ENCODE results near the gene DIO1. TPM values are rescaled to one million over a fixed set of nuclear protein-coding genes. Genes with fewer than 3 reads are reported as not detected.

Gene DIO1
- total RNA-seq, 1 donor from 2014 or later: not detected

DNA sequence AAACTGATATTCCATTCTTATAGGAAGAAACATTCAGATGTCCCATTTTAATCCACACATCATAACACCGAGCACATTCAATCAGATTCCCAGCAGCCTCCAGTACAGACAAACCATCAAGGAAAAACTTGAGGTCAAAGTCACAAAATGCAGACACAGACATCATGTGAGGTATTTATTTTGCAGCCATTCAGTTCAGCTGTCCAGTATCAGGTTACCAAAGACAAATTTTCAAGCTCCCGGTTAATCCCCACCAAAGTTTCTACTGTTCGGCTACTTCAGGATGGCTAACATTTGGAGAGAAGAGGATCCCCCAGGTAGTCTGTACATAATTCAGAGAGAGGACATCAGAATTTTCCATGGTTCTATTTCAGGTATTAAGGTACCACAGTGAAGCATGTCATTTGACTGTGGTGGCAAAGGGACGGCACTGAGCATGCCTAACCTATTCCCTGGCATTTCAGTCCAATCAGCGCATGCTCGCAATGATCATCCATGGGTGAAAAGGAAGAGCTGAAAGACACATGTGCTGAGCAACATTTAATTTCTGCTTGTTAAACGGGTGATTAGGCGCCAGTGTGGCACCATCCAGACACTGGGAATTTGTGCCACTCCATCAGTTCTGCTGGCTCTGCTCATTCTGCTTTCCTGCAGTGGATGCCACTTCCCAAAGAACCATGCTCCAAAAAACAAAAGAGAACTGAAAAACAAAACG, 42.3 kb upstream of the DIO1 start:
- TF ChIP-seq EZH2phosphoT487 (IDR thresholded peaks at IDR 0.05) (no peak), EZH2 (IDR thresholded peaks at IDR 0.05) (no peak)
- TF ChIP-seq, protein P1, sequence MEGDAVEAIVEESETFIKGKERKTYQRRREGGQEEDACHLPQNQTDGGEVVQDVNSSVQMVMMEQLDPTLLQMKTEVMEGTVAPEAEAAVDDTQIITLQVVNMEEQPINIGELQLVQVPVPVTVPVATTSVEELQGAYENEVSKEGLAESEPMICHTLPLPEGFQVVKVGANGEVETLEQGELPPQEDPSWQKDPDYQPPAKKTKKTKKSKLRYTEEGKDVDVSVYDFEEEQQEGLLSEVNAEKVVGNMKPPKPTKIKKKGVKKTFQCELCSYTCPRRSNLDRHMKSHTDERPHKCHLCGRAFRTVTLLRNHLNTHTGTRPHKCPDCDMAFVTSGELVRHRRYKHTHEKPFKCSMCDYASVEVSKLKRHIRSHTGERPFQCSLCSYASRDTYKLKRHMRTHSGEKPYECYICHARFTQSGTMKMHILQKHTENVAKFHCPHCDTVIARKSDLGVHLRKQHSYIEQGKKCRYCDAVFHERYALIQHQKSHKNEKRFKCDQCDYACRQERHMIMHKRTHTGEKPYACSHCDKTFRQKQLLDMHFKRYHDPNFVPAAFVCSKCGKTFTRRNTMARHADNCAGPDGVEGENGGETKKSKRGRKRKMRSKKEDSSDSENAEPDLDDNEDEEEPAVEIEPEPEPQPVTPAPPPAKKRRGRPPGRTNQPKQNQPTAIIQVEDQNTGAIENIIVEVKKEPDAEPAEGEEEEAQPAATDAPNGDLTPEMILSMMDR (IDR thresholded peaks at IDR 0.05): no peak
- Mint-ChIP-seq H3K9me3 (no peaks in the 10 kb centered on the region), H3K36me3 (peaks cover 14% of the 10 kb centered on the region), H3K4me1 (no peaks in the 10 kb centered on the region), H3K4me3 (no peak overlapping the region), H3K27me3 (ENCODE audit: insufficient read depth, low read depth) (no peaks in the 10 kb centered on the region), H3K27ac (no peak overlapping the region)
- no peaks in the 10 kb centered on the region for H3K79me2 ChIP-seq (ENCODE audit: low read depth)
- no peak overlapping the region for H3K4me3 ChIP-seq
- H2AFZ ChIP-seq (replicated peaks): no peak overlapping the region
- no peaks in the 10 kb centered on the region for H3K4me1 ChIP-seq
- H3K9me3 ChIP-seq (ENCODE audit: low read depth): no peaks in the 10 kb centered on the region
- no peaks in the 10 kb centered on the region for H4K20me1 ChIP-seq (ENCODE audit: low read depth)
- no peaks in the 10 kb centered on the region for H3K36me3 ChIP-seq
- H3K9ac ChIP-seq: no peak overlapping the region
- DNase-seq (ENCODE audit: low spot score): no peak
- H3K4me2 ChIP-seq: no peak overlapping the region
- no peaks in the 10 kb centered on the region for H3K27me3 ChIP-seq
- H3F3A ChIP-seq (ENCODE audit: low read depth): no peaks in the 10 kb centered on the region
- no peak overlapping the region for H3K27ac ChIP-seq

DNA sequence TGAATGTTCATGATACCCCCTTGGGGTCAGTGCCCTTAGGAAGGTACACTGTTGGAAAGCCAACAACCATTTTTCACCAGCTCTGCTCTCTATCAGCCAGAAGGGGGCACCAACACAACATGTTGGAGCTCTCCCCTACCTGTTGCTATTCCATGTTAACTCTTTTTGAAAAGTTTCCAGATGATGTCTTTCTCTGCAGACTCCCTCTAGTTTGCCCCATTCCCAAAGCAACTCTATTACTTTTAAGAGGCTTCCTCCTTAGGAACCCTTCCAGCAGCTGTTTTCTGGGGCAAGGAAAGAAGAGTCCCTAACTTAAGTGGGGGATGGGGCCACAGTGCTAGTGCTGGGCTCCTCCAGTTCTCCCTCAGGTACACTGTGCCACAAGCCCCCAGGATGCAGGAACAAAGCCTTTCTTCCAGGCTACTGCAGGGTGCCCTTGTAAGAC, 33.0 kb upstream of the DIO1 start:
- peak; percentile 82 for DNase-seq (ENCODE audit: low spot score)
- Histone ChIP-seq H3F3A (ENCODE audit: low read depth) (peaks cover 4% of the 10 kb centered on the region), H3K79me2 (ENCODE audit: low read depth) (no peaks in the 10 kb centered on the region), H3K27ac (no peak overlapping the region), H2AFZ (replicated peaks) (no peak overlapping the region), H3K4me1 (peaks cover 4% of the 10 kb centered on the region), H3K4me3 (no peak overlapping the region), H3K36me3 (no peaks in the 10 kb centered on the region), H4K20me1 (ENCODE audit: low read depth) (no peaks in the 10 kb centered on the region), H3K9me3 (ENCODE audit: low read depth) (no peaks in the 10 kb centered on the region), H3K27me3 (no peaks in the 10 kb centered on the region), H3K4me2 (peak overlapping the region; percentile 24), H3K9ac (no peak overlapping the region)
- Mint-ChIP-seq H3K27me3 (ENCODE audit: insufficient read depth, low read depth) (no peaks in the 10 kb centered on the region), H3K36me3 (peaks cover 2% of the 10 kb centered on the region), H3K4me1 (peaks cover 2% of the 10 kb centered on the region), H3K4me3 (no peak overlapping the region), H3K27ac (no peak overlapping the region), H3K9me3 (no peaks in the 10 kb centered on the region)
- TF ChIP-seq EZH2 (IDR thresholded peaks at IDR 0.05): no peak
- TF ChIP-seq, protein P1 (IDR thresholded peaks at IDR 0.05): peak; percentile 90

DNA sequence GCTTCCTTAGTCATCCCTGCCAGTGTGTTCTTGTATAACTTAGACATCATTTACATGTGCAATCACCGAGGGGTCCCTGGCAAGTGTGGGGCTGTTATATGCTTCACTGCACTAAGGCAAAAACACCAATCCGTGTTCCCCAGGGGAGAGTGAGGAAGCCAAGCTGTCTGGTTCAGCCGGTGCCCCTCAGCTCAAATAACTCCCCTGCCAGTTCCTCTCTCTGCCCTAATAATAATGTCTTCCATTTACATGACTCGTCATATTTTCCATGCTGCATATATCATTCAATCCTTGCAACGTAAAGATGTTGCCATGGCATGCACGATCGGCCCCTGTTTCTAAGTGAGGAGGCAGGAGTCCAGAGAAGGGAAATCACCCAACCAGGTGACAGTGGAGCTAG, 31.5 kb upstream of the DIO1 start:
- Mint-ChIP-seq H3K4me3 (no peak overlapping the region), H3K36me3 (peaks cover 13% of the 10 kb centered on the region), H3K9me3 (no peaks in the 10 kb centered on the region), H3K27me3 (ENCODE audit: insufficient read depth, low read depth) (no peaks in the 10 kb centered on the region), H3K4me1 (peaks cover 2% of the 10 kb centered on the region), H3K27ac (peak overlapping the region; percentile 14)
- Histone ChIP-seq H3K4me1 (peaks cover 4% of the 10 kb centered on the region), H3K79me2 (ENCODE audit: low read depth) (no peaks in the 10 kb centered on the region), H2AFZ (replicated peaks) (no peak overlapping the region), H3K27ac (no peak overlapping the region), H3F3A (ENCODE audit: low read depth) (peaks cover 4% of the 10 kb centered on the region), H3K4me2 (no peak overlapping the region), H3K4me3 (no peak overlapping the region), H3K36me3 (no peaks in the 10 kb centered on the region), H3K27me3 (no peaks in the 10 kb centered on the region), H4K20me1 (ENCODE audit: low read depth) (no peaks in the 10 kb centered on the region), H3K9me3 (ENCODE audit: low read depth) (no peaks in the 10 kb centered on the region), H3K9ac (no peak overlapping the region)
- TF ChIP-seq, protein P1 (IDR thresholded peaks at IDR 0.05): no peak
- TF ChIP-seq EZH2phosphoT487 (IDR thresholded peaks at IDR 0.05) (no peak), EZH2 (IDR thresholded peaks at IDR 0.05) (no peak)
- DNase-seq (ENCODE audit: low spot score): no peak
